SH-SY5Y (cell line): ENCODE measurements around the gene SAP130.

ENCODE experiments used
- GATA2 ChIP-seq: IDR thresholded peaks from 2 replicates; pipeline ENCODE4 v1.6.1; 2011; ENCODE audit warnings: mild to moderate bottlenecking, low read depth, low read length
- GATA3 ChIP-seq: IDR thresholded peaks from 2 replicates; pipeline ENCODE4 v1.6.1; 2011; ENCODE audit warnings: low read depth, mild to moderate bottlenecking, low read length, moderate library complexity

DNA sequence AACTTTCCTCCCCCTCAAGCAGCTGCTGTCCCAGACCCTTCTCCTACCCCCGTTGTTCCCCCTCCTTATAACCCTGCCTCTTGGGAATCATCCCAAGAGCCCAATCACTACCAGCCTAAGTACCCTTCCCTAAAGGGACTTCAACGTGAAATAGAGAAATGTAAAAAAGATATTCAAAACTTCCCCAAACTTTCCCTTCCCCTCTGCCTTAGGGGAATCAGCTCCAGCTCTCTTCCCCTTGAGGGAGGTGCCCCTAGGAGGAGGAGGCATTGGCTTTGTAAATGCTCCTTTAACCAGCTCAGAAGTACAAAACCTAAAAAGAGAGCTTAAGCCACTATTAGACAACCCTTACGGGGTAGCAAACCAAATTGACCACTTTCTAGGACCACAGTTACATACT is 10.6 kb upstream of the SAP130 start:
- TF ChIP-seq GATA2 (no peak), GATA3 (no peak)
